WTC11 (cell line): Measurements from ENCODE around the gene HECW1. TPM values are rescaled to one million over a fixed set of nuclear protein-coding genes. Genes with fewer than 3 reads are reported as not detected.

ENCODE experiments used
- ATAC-seq: fragments of 200-7000 bp; cut with Tn5 transposase; 2 replicates; pipeline ENCODE4 v1.10.0; 2021; ENCODE audit warnings: mild to moderate bottlenecking, moderate library complexity
- CTCF ChIA-PET: fragments of 300-600 bp; sonication (Branson Sonifier 250); formaldehyde crosslinking; loops from one replicate; lab custom pipeline; 2021; ENCODE audit warnings: antibody characterized with exemption; lab: Charles Lee
- POLR2A ChIA-PET: fragments of 350-600 bp; sonication (Branson Sonifier 250); formaldehyde crosslinking; loops from one replicate; lab custom pipeline; 2021; ENCODE audit warnings: antibody characterized with exemption; lab: Charles Lee
- DNase-seq: peaks from one replicate; pipeline ENCODE4 v3.0.0; 2021; ENCODE audit warnings: low spot score
- H3K27ac Mint-ChIP-seq: 2 replicates; pipeline ENCODE4 v1.8.0; 2021; ENCODE audit warnings: mixed read lengths
- H3K27me3 Mint-ChIP-seq: 2 replicates; pipeline ENCODE4 v1.8.0; 2021; ENCODE audit warnings: low read depth, mild to moderate bottlenecking, moderate library complexity, mixed read lengths
- H3K36me3 Mint-ChIP-seq: 2 replicates; pipeline ENCODE4 v1.8.0; 2021; ENCODE audit warnings: mixed read lengths
- H3K4me1 Mint-ChIP-seq: 2 replicates; pipeline ENCODE4 v1.8.0; 2022; ENCODE audit warnings: mixed read lengths
- H3K4me3 Mint-ChIP-seq: 2 replicates; pipeline ENCODE4 v1.8.0; 2021; ENCODE audit warnings: mild to moderate bottlenecking, moderate library complexity, mixed read lengths
- H3K9me3 Mint-ChIP-seq: 2 replicates; pipeline ENCODE4 v1.8.0; 2021; ENCODE audit warnings: mixed read lengths
- ATF1 ChIP-seq: sonication (generic); formaldehyde crosslinking; IDR thresholded peaks from 2 replicates; pipeline ENCODE4 v1.8.1; 2023; ENCODE audit warnings: mild to moderate bottlenecking, moderate library complexity, missing genetic modification reagents
- ELF4 ChIP-seq: sonication (generic); formaldehyde crosslinking; IDR thresholded peaks from 2 replicates; pipeline ENCODE4 v1.8.1; 2022; ENCODE audit warnings: low read depth, mild to moderate bottlenecking, moderate library complexity, missing genetic modification reagents
- EMX1 ChIP-seq: fragments of 250-450 bp; sonication (Bioruptor Pico); IDR thresholded peaks from 2 replicates; pipeline ENCODE4 v1.8.0; 2021; ENCODE audit warnings: mild to moderate bottlenecking
- GRHL2 ChIP-seq: fragments of 250-450 bp; sonication (Bioruptor Pico); IDR thresholded peaks from 2 replicates; pipeline ENCODE4 v1.8.0; 2022; ENCODE audit warnings: mild to moderate bottlenecking, moderate library complexity; ENCODE audit not compliant: insufficient replicate concordance, severe bottlenecking
- SMAD3 ChIP-seq: sonication (generic); formaldehyde crosslinking; IDR thresholded peaks from 2 replicates; pipeline ENCODE4 v1.8.0; 2022; ENCODE audit warnings: missing genetic modification reagents, mild to moderate bottlenecking, borderline replicate concordance
- SOX15 ChIP-seq: fragments of 250-450 bp; sonication (Bioruptor Pico); IDR thresholded peaks from 2 replicates; pipeline ENCODE4 v1.9.0; 2021; ENCODE audit warnings: mild to moderate bottlenecking
- TEAD4 ChIP-seq: sonication (generic); formaldehyde crosslinking; IDR thresholded peaks from 2 replicates; pipeline ENCODE4 v1.8.0; 2022; ENCODE audit warnings: mild to moderate bottlenecking, missing genetic modification reagents
- ZNF121 ChIP-seq: sonication (generic); formaldehyde crosslinking; IDR thresholded peaks from 2 replicates; pipeline ENCODE4 v1.8.0; 2023; ENCODE audit warnings: missing genetic modification reagents
- ZNF219 ChIP-seq: sonication (generic); formaldehyde crosslinking; IDR thresholded peaks from 2 replicates; pipeline ENCODE4 v1.8.0; 2023; ENCODE audit warnings: missing genetic modification reagents, mild to moderate bottlenecking, borderline replicate concordance
- ZNF396 ChIP-seq: fragments of 250-450 bp; sonication (Bioruptor Pico); IDR thresholded peaks from 2 replicates; pipeline ENCODE4 v1.8.0; 2021; ENCODE audit warnings: mild to moderate bottlenecking, moderate library complexity, borderline replicate concordance
- total RNA-seq: library from RNA; stranded (reverse); gene quantifications from 3 replicates; pipeline ENCODE4 v1.2.3, GENCODE V29; 2021
- TF ChIP-seq, protein P1 (sequence below): fragments of 250-450 bp; sonication (Bioruptor Pico); IDR thresholded peaks from 2 replicates; pipeline ENCODE4 v2.1.2; 2022; ENCODE audit warnings: mild to moderate bottlenecking, moderate library complexity
- TF ChIP-seq, protein P2 (sequence below): fragments of 250-450 bp; sonication (Bioruptor Pico); IDR thresholded peaks from 2 replicates; pipeline ENCODE4 v1.9.0; 2021; ENCODE audit warnings: mild to moderate bottlenecking
- TF ChIP-seq, protein P3 (sequence below): sonication (generic); formaldehyde crosslinking; IDR thresholded peaks from 2 replicates; pipeline ENCODE4 v1.8.1; 2022; ENCODE audit warnings: mild to moderate bottlenecking, moderate library complexity, missing genetic modification reagents
- TF ChIP-seq, protein P4 (sequence below): fragments of 250-450 bp; sonication (Bioruptor Pico); IDR thresholded peaks from 2 replicates; pipeline ENCODE4 v1.8.0; 2021; ENCODE audit warnings: mild to moderate bottlenecking
- TF ChIP-seq, protein P5 (sequence below): sonication (generic); formaldehyde crosslinking; IDR thresholded peaks from 2 replicates; pipeline ENCODE4 v1.8.1; 2023; ENCODE audit warnings: mild to moderate bottlenecking, missing genetic modification reagents, moderate library complexity
- TF ChIP-seq, protein P6 (sequence below): fragments of 200-600 bp; IDR thresholded peaks from 2 replicates; pipeline ENCODE4 v1.8.0; 2022; ENCODE audit warnings: antibody characterized with exemption
- TF ChIP-seq, protein P7 (sequence below): sonication (generic); formaldehyde crosslinking; conservative IDR thresholded peaks from 2 replicates; pipeline ENCODE4 v1.8.1; 2023; ENCODE audit warnings: mild to moderate bottlenecking, low read depth, missing genetic modification reagents, moderate library complexity

HECW1 gene
- total RNA-seq, 1 experiment from 2014 or later = 6.1 TPM

DNA sequence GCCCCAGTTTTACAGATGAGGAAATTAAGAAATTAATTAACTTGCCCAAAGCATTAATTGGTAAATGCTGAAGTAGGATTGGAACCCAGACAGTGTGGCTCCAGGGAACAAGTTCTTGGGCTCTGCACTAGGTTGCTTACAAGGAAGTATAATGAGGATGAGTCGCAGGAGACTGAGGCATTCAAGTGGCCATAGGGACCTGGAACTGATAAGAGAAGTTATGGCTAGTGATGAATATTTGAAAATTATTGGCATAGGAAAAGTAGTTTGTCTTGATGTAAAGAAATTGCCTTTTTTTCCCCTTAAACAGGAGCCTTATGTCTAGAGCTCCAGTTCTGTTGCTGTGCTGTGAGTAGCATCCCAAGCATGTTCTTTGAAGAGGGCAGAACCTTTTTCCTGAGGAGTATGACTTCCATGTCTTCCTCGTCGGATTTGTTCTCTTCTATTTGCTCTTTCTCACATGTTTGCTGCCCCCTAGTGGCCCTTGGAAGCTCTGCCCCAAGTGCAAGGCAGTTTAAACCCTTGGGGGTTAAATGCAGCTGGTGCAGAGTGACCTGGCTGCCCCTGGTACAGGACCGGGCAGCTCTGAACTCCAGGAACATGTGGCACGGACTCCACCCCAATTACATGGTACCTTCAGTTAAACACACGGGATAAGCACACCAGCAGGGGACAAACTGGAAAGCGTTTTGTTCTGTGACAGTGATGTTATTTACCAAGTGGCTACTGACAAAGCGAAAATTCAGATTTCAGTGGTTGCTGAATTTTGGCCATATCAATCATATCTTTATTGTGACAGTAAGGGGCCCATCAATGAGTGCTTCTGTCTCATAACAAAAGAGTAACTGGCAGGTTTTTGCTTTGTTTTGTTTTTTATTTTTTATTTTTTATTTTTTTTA, 148.8 kb downstream of the HECW1 start:
- ATAC-seq = peak; percentile 98
- peaks cover 9% of the 10 kb centered on the region for H3K36me3 Mint-ChIP-seq
- POLR2A ChIA-PET = interaction anchor here (0.6 kb wide), 1 partner anchor 92 kb away, joined by 4 read pairs; no protein-coding TSS in a partner anchor

DNA sequence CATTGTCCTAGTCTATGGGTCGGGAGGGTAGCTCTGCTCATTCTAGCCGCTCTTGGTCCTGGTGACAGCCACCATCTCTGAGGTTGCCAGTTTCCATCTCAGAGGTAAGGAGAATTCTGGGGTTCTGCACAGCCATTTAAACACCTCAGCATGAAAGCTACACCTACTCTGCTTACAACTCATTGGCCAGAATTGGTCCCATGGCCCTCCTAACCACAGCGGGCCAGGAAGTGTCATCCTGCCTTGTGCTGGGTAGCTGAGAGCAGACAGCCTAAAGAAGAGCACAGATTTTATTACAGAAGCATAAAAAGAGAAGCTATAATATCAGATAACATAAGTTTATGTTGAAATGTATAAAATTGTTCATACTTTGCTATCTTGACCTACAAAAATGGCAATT, 152.7 kb downstream of the HECW1 start:
- DNase-seq (no peak), ATAC-seq (no peak)
- no peak overlapping the region for H3K27ac Mint-ChIP-seq
- TF ChIP-seq, protein P1, sequence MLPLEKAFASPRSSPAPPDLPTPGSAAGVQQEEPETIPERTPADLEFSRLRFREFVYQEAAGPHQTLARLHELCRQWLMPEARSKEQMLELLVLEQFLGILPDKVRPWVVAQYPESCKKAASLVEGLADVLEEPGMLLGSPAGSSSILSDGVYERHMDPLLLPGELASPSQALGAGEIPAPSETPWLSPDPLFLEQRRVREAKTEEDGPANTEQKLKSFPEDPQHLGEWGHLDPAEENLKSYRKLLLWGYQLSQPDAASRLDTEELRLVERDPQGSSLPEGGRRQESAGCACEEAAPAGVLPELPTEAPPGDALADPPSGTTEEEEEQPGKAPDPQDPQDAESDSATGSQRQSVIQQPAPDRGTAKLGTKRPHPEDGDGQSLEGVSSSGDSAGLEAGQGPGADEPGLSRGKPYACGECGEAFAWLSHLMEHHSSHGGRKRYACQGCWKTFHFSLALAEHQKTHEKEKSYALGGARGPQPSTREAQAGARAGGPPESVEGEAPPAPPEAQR (CRISPR knock-in tag) = no peak
- TF ChIP-seq ZNF219 (CRISPR knock-in tag) (no peak), ATF1 (CRISPR knock-in tag) (no peak), SMAD3 (no peak), GRHL2 (CRISPR knock-in tag) (no peak), EMX1 (CRISPR knock-in tag) (no peak), ZNF396 (no peak), SOX15 (CRISPR knock-in tag) (no peak), TEAD4 (CRISPR knock-in tag) (no peak), ELF4 (CRISPR knock-in tag) (no peak)
- TF ChIP-seq, protein P2, sequence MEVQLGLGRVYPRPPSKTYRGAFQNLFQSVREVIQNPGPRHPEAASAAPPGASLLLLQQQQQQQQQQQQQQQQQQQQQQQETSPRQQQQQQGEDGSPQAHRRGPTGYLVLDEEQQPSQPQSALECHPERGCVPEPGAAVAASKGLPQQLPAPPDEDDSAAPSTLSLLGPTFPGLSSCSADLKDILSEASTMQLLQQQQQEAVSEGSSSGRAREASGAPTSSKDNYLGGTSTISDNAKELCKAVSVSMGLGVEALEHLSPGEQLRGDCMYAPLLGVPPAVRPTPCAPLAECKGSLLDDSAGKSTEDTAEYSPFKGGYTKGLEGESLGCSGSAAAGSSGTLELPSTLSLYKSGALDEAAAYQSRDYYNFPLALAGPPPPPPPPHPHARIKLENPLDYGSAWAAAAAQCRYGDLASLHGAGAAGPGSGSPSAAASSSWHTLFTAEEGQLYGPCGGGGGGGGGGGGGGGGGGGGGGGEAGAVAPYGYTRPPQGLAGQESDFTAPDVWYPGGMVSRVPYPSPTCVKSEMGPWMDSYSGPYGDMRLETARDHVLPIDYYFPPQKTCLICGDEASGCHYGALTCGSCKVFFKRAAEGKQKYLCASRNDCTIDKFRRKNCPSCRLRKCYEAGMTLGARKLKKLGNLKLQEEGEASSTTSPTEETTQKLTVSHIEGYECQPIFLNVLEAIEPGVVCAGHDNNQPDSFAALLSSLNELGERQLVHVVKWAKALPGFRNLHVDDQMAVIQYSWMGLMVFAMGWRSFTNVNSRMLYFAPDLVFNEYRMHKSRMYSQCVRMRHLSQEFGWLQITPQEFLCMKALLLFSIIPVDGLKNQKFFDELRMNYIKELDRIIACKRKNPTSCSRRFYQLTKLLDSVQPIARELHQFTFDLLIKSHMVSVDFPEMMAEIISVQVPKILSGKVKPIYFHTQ = no peak
- TF ChIP-seq, protein P3, sequence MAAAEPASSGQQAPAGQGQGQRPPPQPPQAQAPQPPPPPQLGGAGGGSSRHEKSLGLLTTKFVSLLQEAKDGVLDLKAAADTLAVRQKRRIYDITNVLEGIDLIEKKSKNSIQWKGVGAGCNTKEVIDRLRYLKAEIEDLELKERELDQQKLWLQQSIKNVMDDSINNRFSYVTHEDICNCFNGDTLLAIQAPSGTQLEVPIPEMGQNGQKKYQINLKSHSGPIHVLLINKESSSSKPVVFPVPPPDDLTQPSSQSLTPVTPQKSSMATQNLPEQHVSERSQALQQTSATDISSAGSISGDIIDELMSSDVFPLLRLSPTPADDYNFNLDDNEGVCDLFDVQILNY (CRISPR knock-in tag) = no peak
- TF ChIP-seq, protein P4, sequence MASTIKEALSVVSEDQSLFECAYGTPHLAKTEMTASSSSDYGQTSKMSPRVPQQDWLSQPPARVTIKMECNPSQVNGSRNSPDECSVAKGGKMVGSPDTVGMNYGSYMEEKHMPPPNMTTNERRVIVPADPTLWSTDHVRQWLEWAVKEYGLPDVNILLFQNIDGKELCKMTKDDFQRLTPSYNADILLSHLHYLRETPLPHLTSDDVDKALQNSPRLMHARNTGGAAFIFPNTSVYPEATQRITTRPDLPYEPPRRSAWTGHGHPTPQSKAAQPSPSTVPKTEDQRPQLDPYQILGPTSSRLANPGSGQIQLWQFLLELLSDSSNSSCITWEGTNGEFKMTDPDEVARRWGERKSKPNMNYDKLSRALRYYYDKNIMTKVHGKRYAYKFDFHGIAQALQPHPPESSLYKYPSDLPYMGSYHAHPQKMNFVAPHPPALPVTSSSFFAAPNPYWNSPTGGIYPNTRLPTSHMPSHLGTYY (CRISPR knock-in tag) = no peak
- TF ChIP-seq, protein P5, sequence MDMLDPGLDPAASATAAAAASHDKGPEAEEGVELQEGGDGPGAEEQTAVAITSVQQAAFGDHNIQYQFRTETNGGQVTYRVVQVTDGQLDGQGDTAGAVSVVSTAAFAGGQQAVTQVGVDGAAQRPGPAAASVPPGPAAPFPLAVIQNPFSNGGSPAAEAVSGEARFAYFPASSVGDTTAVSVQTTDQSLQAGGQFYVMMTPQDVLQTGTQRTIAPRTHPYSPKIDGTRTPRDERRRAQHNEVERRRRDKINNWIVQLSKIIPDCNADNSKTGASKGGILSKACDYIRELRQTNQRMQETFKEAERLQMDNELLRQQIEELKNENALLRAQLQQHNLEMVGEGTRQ (CRISPR knock-in tag) = no peak
- POLR2A ChIA-PET = no interaction called here
- H3K27me3 Mint-ChIP-seq = no peaks in the 10 kb centered on the region
- peaks cover 10% of the 10 kb centered on the region for H3K4me1 Mint-ChIP-seq
- peaks cover 5% of the 10 kb centered on the region; the same call in 1 of the 2 replicates for H3K36me3 Mint-ChIP-seq
- no peak overlapping the region for H3K4me3 Mint-ChIP-seq
- CTCF ChIA-PET = interaction anchor here (1.0 kb wide), 1 partner anchor 324 kb away, joined by 3 read pairs; no protein-coding TSS in a partner anchor
- peaks cover 14% of the 10 kb centered on the region for H3K9me3 Mint-ChIP-seq

More for the DNA sequence above, 148.8 kb downstream of the HECW1 start:
- Mint-ChIP-seq H3K4me1 (0 out of 2 replicates have a peak, but pooled peaks cover 3% of the 10 kb centered on the region), H3K27ac (no peak overlapping the region), H3K4me3 (no peak overlapping the region), H3K27me3 (no peaks in the 10 kb centered on the region), H3K9me3 (peaks cover 13% of the 10 kb centered on the region)
- CTCF ChIA-PET = interaction anchor here (0.6 to 2.1 kb wide), 44 partner anchors 8 to 1320 kb away, joined by 3 to 23 read pairs (median 4); partner anchors contain the start of genes MRPL32 and PSMA2
- TF ChIP-seq EMX1 (CRISPR knock-in tag) = 0 out of 2 replicates have a peak, but pooled peaks have one; percentile 52
- peak; percentile 67 for TF ChIP-seq ZNF121 (CRISPR knock-in tag)
- TF ChIP-seq, protein P6, sequence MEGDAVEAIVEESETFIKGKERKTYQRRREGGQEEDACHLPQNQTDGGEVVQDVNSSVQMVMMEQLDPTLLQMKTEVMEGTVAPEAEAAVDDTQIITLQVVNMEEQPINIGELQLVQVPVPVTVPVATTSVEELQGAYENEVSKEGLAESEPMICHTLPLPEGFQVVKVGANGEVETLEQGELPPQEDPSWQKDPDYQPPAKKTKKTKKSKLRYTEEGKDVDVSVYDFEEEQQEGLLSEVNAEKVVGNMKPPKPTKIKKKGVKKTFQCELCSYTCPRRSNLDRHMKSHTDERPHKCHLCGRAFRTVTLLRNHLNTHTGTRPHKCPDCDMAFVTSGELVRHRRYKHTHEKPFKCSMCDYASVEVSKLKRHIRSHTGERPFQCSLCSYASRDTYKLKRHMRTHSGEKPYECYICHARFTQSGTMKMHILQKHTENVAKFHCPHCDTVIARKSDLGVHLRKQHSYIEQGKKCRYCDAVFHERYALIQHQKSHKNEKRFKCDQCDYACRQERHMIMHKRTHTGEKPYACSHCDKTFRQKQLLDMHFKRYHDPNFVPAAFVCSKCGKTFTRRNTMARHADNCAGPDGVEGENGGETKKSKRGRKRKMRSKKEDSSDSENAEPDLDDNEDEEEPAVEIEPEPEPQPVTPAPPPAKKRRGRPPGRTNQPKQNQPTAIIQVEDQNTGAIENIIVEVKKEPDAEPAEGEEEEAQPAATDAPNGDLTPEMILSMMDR = peak; percentile 97
- TF ChIP-seq, protein P7, sequence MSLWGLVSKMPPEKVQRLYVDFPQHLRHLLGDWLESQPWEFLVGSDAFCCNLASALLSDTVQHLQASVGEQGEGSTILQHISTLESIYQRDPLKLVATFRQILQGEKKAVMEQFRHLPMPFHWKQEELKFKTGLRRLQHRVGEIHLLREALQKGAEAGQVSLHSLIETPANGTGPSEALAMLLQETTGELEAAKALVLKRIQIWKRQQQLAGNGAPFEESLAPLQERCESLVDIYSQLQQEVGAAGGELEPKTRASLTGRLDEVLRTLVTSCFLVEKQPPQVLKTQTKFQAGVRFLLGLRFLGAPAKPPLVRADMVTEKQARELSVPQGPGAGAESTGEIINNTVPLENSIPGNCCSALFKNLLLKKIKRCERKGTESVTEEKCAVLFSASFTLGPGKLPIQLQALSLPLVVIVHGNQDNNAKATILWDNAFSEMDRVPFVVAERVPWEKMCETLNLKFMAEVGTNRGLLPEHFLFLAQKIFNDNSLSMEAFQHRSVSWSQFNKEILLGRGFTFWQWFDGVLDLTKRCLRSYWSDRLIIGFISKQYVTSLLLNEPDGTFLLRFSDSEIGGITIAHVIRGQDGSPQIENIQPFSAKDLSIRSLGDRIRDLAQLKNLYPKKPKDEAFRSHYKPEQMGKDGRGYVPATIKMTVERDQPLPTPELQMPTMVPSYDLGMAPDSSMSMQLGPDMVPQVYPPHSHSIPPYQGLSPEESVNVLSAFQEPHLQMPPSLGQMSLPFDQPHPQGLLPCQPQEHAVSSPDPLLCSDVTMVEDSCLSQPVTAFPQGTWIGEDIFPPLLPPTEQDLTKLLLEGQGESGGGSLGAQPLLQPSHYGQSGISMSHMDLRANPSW (CRISPR knock-in tag) = no peak
- peak; percentile 85 for DNase-seq
